NCI-H187 (cell line): ENCODE results near the gene NAT16.
"Not testable (repeated sequence)": the region's sequence is repeated elsewhere in the genome, so short reads cannot be mapped to it uniquely, and the experiment has no call there.

Experiments used
- DNase-seq, 2 experiments: peaks; one replicate each; lab custom pipeline; 2025; lab: John Stamatoyannopoulos, UW

NAT16 gene

GRCh38 chr7:101201695-101202602, 21.9 kb upstream of the NAT16 start:
- no peak for DNase-seq

- no peak for DNase-seq
These were observed 20.9 kb upstream of the NAT16 start, which contains the start of gene MOGAT3 for GRCh38 chr7:101200862-101201599. MOGAT3 (minus strand) TSS chr7:101201036; CDS start chr7:101200854, 182 bp downstream.

- no peak for DNase-seq
These were observed 20.4 kb upstream of the NAT16 start for GRCh38 chr7:101200504-101200861.

GRCh38 chr7:101199522-101199921, 19.4 kb upstream of the NAT16 start:
- DNase-seq, result not testable (repeated sequence)

- DNase-seq, result no peak
These were observed 18.4 kb upstream of the NAT16 start for GRCh38 chr7:101198476-101198875.

GRCh38 chr7:101197991-101198390, 17.9 kb upstream of the NAT16 start:
- DNase-seq, result no peak

GRCh38 chr7:101195884-101196283, 15.8 kb upstream of the NAT16 start:
- no peak for DNase-seq

- no peak for DNase-seq
These were observed 9.0 kb upstream of the NAT16 start for GRCh38 chr7:101189109-101189508.

- no peak for DNase-seq
These were observed 6.8 kb upstream of the NAT16 start for GRCh38 chr7:101186844-101187428.

GRCh38 chr7:101186194-101186593, 6.1 kb upstream of the NAT16 start:
- no peak for DNase-seq

- no peak for DNase-seq
These were observed 5.3 kb upstream of the NAT16 start for GRCh38 chr7:101185258-101185839.

- no peak for DNase-seq
These were observed 380 bp downstream of the NAT16 start for GRCh38 chr7:101179713-101180112.

- peak; percentile 38 to 63 for DNase-seq
These were observed 976 bp downstream of the NAT16 start for GRCh38 chr7:101179117-101179516.

GRCh38 chr7:101177644-101178043, 2.4 kb downstream of the NAT16 start:
- DNase-seq, result no peak

GRCh38 chr7:101175664-101176063, 4.4 kb downstream of the NAT16 start:
- DNase-seq, result no peak

- no peak for DNase-seq
These were observed 5.7 kb downstream of the NAT16 start for GRCh38 chr7:101174322-101174854.

GRCh38 chr7:101173752-101174244, 6.3 kb downstream of the NAT16 start:
- DNase-seq, result peak in 1 of 2 experiments; percentile 25

- no peak for DNase-seq
These were observed 7.0 kb downstream of the NAT16 start for GRCh38 chr7:101172854-101173751.

- DNase-seq, result peak; percentile 36 to 65
These were observed 7.9 kb downstream of the NAT16 start for GRCh38 chr7:101172005-101172853.

GRCh38 chr7:101171442-101171837, 8.7 kb downstream of the NAT16 start:
- no peak for DNase-seq
